GM21515 (cell line): ENCODE data around the gene MAGI1.
"Not testable (repeated sequence)": the region's sequence is repeated elsewhere in the genome, so short reads cannot be mapped to it uniquely, and the experiment has no call there.

Experiments
- ATAC-seq: cut with Tn5 transposase; IDR thresholded peaks from one replicate; pipeline ENCODE4 v1.9.1; 2021; ENCODE audit not compliant: unreplicated experiment

Gene MAGI1

DNA sequence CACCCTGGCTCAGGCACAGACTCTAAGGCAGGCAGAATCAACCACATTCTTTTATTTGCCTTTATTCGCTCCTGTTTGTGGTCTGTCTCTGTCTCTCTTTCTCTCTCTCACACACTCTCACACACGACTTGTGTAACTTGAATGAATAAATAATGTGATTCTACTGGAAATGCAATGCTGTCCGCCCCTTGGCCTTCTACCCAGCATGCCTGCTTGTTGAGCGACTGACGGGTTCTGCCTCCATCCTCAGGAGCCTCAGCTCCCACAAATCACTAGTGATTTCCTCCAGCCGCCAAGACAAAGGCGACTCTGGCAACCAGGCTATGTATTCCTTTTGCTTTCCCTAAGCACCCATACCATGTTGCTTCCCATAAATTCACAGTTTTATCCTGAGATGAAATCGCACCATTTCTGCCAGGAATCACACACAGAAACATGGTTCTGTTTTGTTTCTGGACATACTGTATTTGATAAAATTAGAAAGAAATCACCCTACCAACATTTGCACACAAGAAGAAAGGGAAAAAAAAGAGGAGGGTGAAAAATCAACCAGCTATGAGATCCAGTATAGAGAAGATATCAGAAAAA, 460.8 kb downstream of the MAGI1 start:
- no peak for ATAC-seq

DNA sequence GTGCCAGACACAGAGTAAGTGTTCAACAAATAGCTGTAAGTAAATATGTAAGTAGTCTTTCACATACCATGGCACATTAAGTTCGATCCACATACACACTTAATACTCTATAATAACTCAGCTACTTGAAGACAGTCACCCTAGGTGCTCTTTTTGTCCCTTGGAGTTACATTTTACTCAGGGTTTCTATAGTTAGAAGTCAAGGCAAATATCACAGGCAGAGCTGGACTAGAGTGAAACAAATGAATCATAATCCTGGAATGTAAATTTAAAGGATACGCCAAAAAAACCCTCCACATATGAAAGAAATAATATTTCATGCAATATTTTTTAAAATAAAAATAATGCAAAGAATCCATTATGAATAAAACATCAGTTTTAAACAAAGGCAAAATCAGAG, 461.8 kb downstream of the MAGI1 start:
- no peak for ATAC-seq

DNA sequence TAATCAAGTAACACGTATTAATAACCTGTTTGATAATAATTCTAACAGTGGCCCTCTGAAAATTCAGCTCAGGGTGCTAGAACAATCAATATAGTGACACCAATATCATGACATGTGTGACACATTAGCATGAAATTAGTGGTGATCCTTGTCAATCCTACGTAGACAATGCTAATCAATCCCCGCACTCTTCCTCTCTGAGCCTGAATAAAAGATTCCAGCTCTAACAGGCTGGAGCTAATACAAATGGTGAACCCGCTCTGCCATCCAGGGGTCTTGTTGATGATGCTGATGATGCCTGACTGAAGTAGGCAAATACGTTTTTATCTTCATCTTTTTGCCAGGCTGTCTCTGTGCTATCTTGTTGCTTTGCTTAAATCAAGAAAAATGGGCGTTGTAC, 462.5 kb downstream of the MAGI1 start:
- no peak for ATAC-seq

DNA sequence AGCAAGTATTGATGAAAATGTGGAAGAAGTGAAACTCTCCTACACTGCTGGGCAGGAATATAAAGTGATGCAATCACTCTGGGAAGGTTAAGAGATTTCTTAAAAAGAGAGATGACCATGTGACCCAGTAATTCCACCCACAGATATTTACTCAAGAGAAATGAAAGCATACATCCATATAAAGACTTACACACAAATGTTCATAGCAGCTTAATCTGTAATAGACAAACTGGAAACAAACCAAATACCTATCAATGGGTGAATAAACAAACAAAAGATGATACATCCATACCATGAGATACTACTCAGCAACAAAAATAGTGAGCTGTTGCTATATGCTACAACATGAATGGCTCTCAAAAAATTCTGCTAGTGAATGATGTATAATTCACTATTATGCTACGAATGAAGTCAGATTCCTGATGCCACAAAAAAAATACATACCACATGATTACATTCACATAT, 463.3 kb downstream of the MAGI1 start:
- no peak for ATAC-seq

DNA sequence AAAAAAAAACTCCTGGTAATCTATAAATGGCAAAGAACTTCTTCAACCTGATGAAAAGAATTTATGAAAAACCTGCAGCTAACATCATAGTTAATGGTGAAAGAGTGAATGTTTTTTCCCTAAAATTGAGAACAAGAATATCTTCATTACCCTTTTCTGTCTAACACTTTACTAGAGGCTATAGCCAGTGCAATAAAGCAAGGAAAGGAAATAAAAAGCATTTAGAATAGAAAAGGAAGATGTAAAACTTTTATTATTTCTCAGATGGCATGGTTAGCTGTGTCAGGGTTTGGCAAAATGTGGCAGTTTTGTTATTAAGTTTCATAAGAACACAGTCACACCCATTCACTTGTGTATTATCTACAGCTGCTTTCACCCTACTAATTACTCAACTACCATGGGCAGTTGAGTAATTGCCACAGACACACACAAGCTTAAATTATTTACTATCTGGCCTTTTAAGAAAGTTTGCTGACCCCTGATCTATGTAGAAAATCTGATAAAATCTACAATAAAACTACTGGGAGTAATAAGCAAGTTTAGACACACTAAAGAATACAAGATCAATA, 465.1 kb downstream of the MAGI1 start:
- ATAC-seq, result no peak

DNA sequence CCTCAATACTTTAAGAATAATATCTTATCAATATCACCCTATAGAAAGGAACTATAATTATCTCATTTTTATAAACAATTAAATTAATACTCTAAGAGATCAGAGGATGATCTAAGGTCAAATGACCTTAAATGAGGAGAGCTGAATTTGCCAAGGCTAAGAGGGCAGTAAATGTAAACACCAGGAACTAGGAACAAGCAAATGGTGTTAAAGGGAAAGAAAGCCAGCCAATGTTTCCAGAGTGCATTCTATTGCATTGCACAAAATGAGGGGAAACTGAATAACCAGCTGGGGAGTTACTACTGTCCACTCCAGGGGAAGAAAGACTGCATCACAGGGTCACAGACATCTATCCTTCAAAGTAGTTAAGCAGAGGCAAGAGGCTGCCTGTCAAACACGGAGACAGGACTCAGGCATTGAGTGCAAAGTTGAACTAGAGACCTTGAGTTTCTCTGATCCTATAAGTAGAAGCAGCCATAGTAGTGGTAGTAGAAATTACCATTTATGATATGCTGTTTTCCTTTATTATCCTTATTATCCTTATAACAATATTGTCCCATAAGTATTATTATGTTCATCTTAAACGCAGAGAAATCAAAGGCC, 466.4 kb downstream of the MAGI1 start:
- no peak for ATAC-seq

DNA sequence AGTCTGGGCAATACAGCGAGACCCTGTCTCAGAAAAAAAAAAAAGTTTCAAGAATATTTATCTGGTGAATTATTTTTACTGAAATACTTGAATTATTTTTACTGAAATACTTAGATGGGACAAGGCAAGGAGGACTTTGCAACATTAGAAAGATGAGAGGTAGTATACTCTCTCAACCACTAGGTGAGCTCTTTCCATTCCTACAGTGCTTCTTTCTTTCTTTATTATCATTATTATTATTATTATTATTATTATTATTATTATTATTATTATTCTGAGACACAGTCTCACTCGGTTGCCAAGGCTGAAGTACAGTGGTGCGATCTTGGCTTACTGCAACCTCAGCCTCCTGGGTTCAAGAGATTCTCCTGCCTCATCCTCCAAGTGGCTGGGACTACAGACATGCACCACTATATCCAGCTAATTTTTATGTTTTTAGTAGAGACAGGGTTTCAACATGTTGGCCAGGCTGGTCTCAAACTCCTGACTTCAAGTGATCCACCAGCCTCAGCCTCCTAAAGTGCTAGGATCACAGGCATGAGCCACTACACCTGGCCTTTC, 468.8 kb downstream of the MAGI1 start:
- no peak for ATAC-seq

DNA sequence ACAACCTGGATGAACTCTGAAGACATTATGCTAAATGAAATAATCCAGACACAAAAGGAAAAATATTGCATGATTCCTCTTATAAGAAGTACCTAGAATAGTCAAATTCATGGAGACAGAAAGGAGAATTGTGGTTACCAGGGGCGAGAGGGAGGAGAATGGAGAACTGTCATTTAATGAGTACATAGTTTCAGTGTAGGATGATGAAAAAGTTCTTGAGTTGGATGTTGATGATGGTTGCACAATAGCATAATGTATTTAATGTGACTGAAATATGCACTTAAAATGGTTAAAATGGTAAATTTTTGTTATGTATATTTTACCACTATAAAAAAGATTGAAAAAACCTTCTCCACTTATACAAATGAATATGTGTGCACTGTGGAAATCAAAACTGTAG, 469.6 kb downstream of the MAGI1 start:
- ATAC-seq, result no peak

DNA sequence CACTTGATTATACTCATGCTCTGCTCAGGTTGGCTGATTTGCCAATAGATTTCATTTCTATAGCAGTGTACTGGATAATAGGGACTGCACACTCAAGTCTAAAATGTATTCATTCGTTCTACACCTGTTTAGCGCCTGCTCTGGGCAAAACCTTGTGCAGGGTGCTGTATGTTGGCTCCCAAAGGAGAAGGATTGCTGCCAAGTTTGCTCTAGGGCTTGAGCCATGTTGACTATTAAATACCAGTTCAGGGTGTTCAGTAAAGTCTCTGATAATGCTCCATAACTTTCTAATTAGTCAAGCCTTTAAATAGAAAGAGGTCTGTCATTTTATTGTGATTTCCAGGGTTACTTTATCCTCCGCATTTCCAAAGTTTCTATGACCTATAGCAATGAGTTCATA, 470.2 kb downstream of the MAGI1 start:
- ATAC-seq, result no peak

DNA sequence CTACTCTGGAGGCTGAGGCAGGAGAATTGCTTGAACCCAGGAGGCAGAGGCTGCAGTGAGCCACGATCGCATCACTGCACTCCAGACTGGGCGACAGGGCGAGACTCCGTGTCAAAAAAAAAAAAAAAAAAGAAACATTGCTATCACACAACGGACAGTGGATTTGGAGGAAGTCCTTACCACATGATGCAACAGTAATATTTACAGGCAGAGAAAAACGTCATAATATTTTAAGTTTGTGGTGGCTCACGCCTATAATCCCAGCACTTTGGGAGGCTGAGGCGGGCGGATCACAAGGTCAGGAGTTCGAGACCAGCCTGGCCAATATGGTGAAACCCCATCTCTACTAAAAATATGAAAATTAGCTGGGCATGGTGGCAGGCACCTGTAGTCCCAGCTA, 473.0 kb downstream of the MAGI1 start:
- not testable (repeated sequence) for ATAC-seq

DNA sequence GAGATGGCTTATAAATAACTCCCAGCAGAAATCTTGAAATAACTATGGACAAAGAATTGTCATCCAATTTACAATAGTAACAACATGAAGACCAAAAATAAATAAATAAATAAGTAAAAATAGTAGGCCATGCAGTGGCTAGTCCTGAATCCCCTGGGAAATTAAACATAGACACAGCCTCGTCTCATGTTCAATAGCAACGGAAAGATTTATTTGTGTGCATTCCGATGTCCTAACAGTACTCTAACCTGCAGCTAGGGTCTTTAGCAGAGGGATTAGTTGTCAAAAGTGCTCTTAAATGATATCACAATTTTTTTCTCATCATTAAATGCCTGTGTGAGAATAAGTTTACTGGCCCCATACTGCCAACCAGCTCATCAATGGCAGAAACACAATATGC, 474.2 kb downstream of the MAGI1 start:
- ATAC-seq, result no peak

DNA sequence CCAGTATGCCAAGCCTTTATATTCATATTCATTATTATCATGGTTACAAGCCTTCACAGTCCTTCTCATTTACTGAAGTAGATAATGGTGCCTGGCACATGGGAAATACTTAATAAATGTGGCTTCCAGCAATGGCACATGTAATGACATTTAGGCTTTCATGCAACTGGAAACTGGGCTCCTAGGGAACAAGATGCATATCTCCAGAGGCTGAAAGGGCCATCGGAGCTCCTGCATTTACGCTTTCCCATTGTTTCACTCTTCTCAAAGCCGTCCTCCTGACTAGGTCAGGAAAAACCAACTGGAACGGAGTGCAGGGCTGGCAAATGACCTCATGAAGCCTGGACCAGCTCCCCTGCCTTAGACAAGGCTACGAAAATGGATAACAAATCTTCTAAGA, 474.9 kb downstream of the MAGI1 start:
- no peak for ATAC-seq

DNA sequence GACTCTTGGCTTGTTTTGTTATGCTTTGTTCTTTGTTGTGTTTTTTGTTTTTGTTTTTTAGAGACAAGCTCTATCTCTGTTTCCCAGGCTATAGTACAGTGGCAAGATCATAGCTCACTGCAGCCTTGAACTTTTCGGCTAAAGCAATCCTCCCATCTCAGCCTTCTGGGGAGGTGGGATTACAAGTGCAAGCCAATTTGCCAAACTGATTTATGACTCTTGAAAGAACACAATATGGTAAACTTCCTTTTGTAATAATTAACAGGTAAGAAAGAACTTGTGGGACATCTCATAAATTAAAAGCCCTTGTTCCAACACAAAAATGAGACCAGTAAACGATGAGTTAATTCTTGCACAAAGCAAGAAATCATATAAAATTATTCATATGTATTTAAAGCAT, 476.3 kb downstream of the MAGI1 start:
- no peak for ATAC-seq

DNA sequence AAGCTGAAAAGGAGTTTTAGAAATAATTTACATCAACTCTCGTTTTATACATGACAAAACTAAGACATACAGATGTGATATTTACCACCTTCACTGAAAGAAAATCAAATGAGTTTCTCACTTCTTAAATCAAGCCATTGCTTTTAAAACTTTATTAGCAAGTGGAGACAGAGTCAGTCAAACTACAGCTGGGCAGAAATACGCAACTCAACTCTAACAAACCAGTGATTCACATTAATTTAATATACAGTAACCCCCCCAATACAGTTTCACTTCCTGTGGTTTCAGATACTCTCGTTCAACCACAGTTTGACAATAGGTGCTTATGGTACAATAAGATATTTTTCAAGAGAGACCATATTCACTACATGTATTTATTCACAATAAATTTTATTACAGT, 477.1 kb downstream of the MAGI1 start:
- no peak for ATAC-seq

DNA sequence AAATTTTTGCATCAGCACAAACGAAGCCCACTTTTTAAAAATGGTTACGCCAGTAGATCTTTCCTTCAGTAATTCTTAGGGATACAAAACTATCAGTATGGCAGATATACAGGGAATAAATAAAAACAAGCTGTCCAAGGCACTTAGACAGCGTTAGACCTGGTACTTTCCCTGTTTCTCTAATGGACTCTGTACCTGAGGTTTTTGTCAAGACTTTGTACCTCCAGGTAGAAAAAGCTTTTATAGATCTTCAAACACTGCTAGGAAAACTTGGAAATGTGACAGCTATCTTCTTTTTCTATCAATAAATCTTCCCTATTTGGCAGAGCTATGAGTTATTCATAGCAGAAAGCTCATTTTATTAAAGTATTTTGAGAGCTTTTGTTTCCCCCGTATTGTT, 477.8 kb downstream of the MAGI1 start:
- ATAC-seq, result no peak

DNA sequence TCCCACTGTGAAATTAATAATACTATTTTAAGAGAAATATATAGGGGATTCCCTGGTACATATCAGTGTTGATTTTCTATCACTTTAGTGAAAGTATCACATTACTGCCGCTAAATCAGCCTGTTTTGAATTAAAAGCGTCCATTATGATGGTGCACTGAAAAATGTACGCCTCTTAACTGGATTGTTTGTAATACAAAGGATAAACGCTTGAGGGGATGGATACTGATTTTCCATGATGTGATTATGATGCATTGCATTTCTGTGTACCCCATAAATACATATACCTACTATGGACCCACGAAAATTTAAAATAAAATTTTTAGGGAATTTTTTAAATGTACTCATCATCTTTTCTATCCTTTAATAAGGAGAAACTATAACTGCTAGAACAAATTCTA, 478.6 kb downstream of the MAGI1 start:
- no peak for ATAC-seq

DNA sequence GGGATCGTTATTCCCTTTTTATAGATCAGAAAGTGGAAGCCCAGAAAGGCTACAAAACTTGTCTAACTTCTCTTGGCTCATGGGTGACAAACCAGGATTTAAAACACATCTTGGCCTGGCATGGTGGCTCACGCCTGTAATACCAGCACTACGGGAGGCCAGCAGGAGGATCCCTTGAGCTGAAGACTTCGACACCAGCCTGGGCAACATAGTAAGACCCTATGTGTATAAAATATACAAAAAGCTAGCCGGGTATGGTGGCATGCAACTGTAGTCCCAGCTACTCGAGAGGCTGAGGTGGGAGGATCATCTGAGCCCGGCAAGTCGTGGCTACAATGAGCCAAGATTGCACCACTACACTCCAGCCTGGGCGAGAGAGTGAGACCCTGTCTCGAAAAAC, 479.1 kb downstream of the MAGI1 start:
- ATAC-seq, result no peak

DNA sequence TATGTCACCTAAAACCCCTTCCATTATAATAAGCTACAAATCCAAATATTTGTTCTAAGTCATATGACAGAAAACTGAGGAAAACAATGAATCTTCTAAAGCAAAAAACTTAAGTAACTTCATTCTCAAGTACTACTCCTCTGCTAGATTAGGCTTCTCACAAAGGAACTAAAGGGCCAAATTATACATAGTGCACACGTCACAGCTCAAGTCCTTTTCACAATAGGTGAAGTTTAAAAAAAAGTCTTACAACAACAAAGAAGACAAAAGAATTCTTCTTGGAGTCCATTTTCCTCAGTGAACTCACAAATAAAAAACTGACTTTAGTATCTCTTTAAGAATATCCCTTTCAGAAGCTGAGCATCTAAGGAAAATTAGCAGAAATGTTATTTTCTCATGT, 479.9 kb downstream of the MAGI1 start:
- no peak for ATAC-seq

DNA sequence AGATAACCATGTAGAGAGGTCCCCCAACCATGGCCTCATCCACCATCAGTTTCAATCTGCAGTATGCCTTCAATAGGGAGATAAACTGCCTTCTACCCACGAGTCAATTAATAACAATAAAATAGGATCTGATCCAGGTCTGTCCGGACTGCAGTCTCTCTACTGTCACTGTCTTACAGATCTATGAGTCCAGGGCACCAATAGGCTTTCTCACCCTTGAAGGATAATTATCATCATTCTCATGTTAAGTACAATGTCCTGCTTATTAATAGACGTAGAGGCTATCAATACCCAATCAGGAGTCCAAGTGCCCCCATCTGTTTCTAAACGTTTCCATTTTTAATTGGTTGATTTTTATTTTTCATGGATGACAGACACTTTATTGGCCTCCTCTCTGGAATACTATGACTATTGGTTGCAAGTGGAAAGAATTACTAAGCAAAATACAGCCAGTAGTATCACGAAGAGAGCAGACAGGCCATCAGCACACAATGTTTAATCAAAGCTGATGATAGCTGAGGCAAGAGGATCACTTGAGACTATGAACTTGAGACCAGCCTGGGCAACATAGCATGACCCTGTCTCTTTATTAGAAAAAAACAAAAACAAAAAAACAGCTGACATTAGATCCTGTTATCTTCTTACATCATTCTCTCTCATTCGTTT, 480.7 kb downstream of the MAGI1 start:
- no peak for ATAC-seq

DNA sequence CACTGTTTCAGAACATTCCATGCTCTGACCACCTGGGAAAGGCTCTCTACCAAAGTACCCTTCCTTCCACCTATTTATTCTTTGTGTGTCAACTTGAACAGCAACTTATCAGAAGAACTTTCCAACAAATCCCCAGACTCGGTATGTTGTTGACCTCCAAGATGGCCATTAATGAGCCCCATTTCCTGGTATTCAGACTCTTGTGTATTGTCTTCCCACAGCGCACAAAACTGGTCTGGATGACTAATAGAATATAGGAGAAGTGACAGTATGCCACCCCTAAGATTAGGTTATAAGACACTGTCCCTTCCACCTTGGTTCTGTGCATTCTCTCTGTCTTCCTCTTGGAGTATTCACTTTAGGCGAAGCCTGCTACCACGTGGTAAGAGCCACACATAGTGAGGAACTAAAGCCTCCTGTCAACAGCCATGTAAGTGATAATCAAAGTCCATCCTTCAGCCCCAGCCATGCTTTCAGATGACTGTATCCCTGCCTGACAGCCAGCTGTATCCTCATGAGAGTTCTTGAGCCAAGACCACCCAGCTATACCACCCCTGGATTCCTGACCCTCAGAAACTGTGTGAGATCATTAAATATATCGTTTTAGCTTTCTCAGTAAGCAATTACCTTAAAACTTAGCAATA, 481.7 kb downstream of the MAGI1 start:
- ATAC-seq, result no peak

DNA sequence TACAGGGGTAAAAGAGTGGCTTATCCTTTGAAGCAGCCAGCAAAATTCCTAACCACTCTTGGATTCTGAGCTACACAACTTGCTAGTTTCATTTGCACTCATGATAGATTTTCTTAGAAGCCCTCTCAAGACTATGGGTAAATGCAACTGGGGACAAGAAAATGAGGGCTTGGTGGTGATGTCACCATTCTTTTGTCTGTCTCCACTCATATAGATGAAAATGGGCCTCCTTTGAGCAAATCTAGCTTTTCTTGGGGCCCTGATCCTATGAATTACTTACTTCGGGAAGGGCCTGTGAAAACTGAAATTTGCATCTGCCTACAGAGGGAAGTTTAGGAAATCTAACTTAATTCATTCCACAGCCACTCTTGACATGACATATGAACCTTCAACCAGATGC, 486.3 kb downstream of the MAGI1 start:
- no peak for ATAC-seq

DNA sequence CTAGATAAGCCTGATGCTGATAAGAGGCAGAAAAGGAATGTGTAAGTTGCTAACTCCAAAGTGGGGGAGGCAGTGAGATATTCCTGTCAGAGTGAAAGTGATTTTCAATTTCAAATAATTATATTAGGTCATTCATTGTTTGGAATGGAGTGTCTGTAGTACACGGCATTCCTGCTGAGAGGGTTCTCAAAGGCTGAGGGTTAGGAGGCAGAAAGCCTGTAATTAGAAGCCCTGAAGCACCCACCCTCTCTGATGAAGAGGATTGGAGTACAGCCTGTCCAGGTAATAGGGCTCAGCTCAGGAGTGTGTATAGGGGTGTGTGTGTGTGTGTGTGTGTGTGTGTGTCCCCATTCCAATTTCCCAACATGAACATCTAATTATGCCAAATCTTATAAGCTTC, 486.8 kb downstream of the MAGI1 start:
- ATAC-seq, result no peak
